GM21360 (cell line): Measurements from ENCODE around the gene PRR4.

Source experiments
- ATAC-seq: cut with Tn5 transposase; IDR thresholded peaks from one replicate; pipeline ENCODE4 v1.9.1; 2021; ENCODE audit warnings: mild to moderate bottlenecking, moderate library complexity; ENCODE audit not compliant: unreplicated experiment

PRR4 gene

GRCh38 chr12:10802587-10802986 is 46.7 kb downstream of the PRR4 start, which contains the start of gene TAS2R7:
Gene TAS2R7 (minus strand): TSS chr12:10802627. CDS start chr12:10802570, 57 bp downstream.
- ATAC-seq: no peak

- no peak for ATAC-seq
These were observed 47.5 kb downstream of the PRR4 start for GRCh38 chr12:10801741-10802140.
